H9 (cell line): ENCODE results near the gene WFDC10A. TPM values are rescaled to one million over a fixed set of nuclear protein-coding genes. Genes with fewer than 3 reads are reported as not detected.
"Not testable (repeated sequence)": the region's sequence is repeated elsewhere in the genome, so short reads cannot be mapped to it uniquely, and the experiment has no call there.

Source experiments
- DNase-seq: peaks from one replicate; pipeline ENCODE4 v3.0.0-alpha.2; 2017
- H2AFZ ChIP-seq: one replicate; pipeline ENCODE4 v1.6.1; 2013; ENCODE audit warnings: mild to moderate bottlenecking, low read length, control low read depth, moderate library complexity
- H2AK5ac ChIP-seq: 2 replicates; pipeline ENCODE4 v1.6.1; 2013; ENCODE audit warnings: low read length, control low read depth, mixed read lengths; ENCODE audit not compliant: insufficient read length
- H2BK120ac ChIP-seq: one replicate; pipeline ENCODE4 v1.6.1; 2013; ENCODE audit warnings: low read depth, mild to moderate bottlenecking, low read length, control low read depth, inconsistent platforms; ENCODE audit not compliant: poor library complexity, severe bottlenecking
- H2BK12ac ChIP-seq: 2 replicates; pipeline ENCODE4 v1.6.1; 2013; ENCODE audit warnings: low read length, control low read depth, mixed read lengths, low read depth; ENCODE audit not compliant: insufficient read length
- H2BK15ac ChIP-seq: 2 replicates; pipeline ENCODE4 v1.6.1; 2013; ENCODE audit warnings: low read depth, low read length, control low read depth
- H2BK20ac ChIP-seq: one replicate; pipeline ENCODE4 v1.6.1; 2013; ENCODE audit warnings: low read depth, mild to moderate bottlenecking, low read length, control low read depth, inconsistent platforms; ENCODE audit not compliant: poor library complexity, severe bottlenecking
- H2BK5ac ChIP-seq: 2 replicates; pipeline ENCODE4 v1.6.1; 2013; ENCODE audit warnings: low read length, control low read depth, mixed read lengths; ENCODE audit not compliant: insufficient read length
- H3K14ac ChIP-seq: 2 replicates; pipeline ENCODE4 v1.6.1; 2013; ENCODE audit warnings: low read length, control low read depth; ENCODE audit not compliant: insufficient read depth
- H3K18ac ChIP-seq: 2 replicates; pipeline ENCODE4 v1.6.1; 2013; ENCODE audit warnings: low read depth, mild to moderate bottlenecking, mixed read lengths, low read length, control low read depth; ENCODE audit not compliant: insufficient read length
- H3K23ac ChIP-seq: 2 replicates; pipeline ENCODE4 v1.6.1; 2013; ENCODE audit warnings: low read length, control low read depth, mixed read lengths, low read depth; ENCODE audit not compliant: insufficient read length
- H3K23me2 ChIP-seq: 2 replicates; pipeline ENCODE4 v1.6.1; 2013; ENCODE audit warnings: low read depth, mild to moderate bottlenecking, mixed read lengths, low read length, control low read depth; ENCODE audit not compliant: insufficient read length, poor library complexity, severe bottlenecking
- H3K27ac ChIP-seq: 2 replicates; pipeline ENCODE4 v1.5.1; 2013; ENCODE audit warnings: low read length, control low read depth, mixed read lengths, low read depth; ENCODE audit not compliant: insufficient read length
- H3K27me3 ChIP-seq: 2 replicates; pipeline ENCODE4 v1.6.1; 2013; ENCODE audit warnings: low read length, control low read depth, inconsistent platforms; ENCODE audit not compliant: insufficient read depth
- H3K4ac ChIP-seq: 2 replicates; pipeline ENCODE4 v1.6.1; 2013; ENCODE audit warnings: low read depth, mild to moderate bottlenecking, control low read depth, inconsistent platforms, low read length, moderate library complexity
- H3K4me1 ChIP-seq: 2 replicates; pipeline ENCODE4 v1.6.1; 2013; ENCODE audit warnings: low read length, control low read depth, inconsistent platforms; ENCODE audit not compliant: insufficient read depth
- H3K4me2 ChIP-seq: 2 replicates; pipeline ENCODE4 v1.6.1; 2013; ENCODE audit warnings: low read length, control low read depth, mixed read lengths; ENCODE audit not compliant: insufficient read length, insufficient read depth
- H3K56ac ChIP-seq: 2 replicates; pipeline ENCODE4 v1.6.1; 2013; ENCODE audit warnings: low read depth, mild to moderate bottlenecking, mixed read lengths, low read length, control low read depth; ENCODE audit not compliant: insufficient read length
- H3K79me1 ChIP-seq: 2 replicates; pipeline ENCODE4 v1.6.1; 2013; ENCODE audit warnings: low read depth, mild to moderate bottlenecking, moderate library complexity, low read length, control low read depth, inconsistent platforms; ENCODE audit not compliant: insufficient read depth, poor library complexity, severe bottlenecking
- H3K79me2 ChIP-seq: 2 replicates; pipeline ENCODE4 v1.6.1; 2013; ENCODE audit warnings: low read length, control low read depth, inconsistent platforms; ENCODE audit not compliant: insufficient read depth
- H3K9ac ChIP-seq: 2 replicates; pipeline ENCODE4 v1.6.1; 2013; ENCODE audit warnings: low read length, control low read depth, mixed read lengths; ENCODE audit not compliant: insufficient read length; ENCODE audit errors: extremely low read depth
- H3K9me3 ChIP-seq: one replicate; pipeline ENCODE4 v1.6.1; 2013; ENCODE audit warnings: low read depth, low read length, inconsistent platforms; ENCODE audit not compliant: control insufficient read depth
- H3T11ph ChIP-seq: one replicate; pipeline ENCODE4 v1.6.1; 2013; ENCODE audit warnings: mild to moderate bottlenecking, low read length, control low read depth, inconsistent platforms
- H4K20me1 ChIP-seq: one replicate; pipeline ENCODE4 v1.6.1; 2013; ENCODE audit not compliant: control insufficient read depth, insufficient read length, insufficient read depth
- H4K5ac ChIP-seq: 2 replicates; pipeline ENCODE4 v1.6.1; 2013; ENCODE audit warnings: low read depth, mild to moderate bottlenecking, mixed read lengths, low read length, control low read depth; ENCODE audit not compliant: insufficient read length
- H4K8ac ChIP-seq: replicated peaks from 2 replicates; pipeline ENCODE4 v1.6.1; 2013; ENCODE audit warnings: low read length, control low read depth, mixed read lengths, low read depth; ENCODE audit not compliant: insufficient read length
- H4K91ac ChIP-seq: 2 replicates; pipeline ENCODE4 v1.6.1; 2013; ENCODE audit warnings: low read depth, mild to moderate bottlenecking, moderate library complexity, mixed read lengths, low read length, control low read depth; ENCODE audit not compliant: insufficient read length
- H3K27ac Mint-ChIP-seq, 3 experiments: 2 replicates in 2 of 3; 3 replicates in 1 of 3; pipeline ENCODE4 v1.8.0; 2020 to 2021; ENCODE audit warnings: mixed read lengths in 3 of 3, mild to moderate bottlenecking in 1 of 3, moderate library complexity in 1 of 3
- H3K27me3 Mint-ChIP-seq: 2 replicates; pipeline ENCODE4 v1.8.0; 2021; ENCODE audit warnings: low read depth, mild to moderate bottlenecking, moderate library complexity, mixed read lengths
- H3K36me3 Mint-ChIP-seq, 3 experiments: 2 replicates in 2 of 3; 3 replicates in 1 of 3; pipeline ENCODE4 v1.8.0; 2020 to 2021; ENCODE audit warnings: low read depth in 3 of 3, mixed read lengths in 3 of 3; ENCODE audit not compliant: insufficient read depth in 1 of 3
- H3K4me1 Mint-ChIP-seq, 2 experiments: 2 replicates each; pipeline ENCODE4 v1.8.0; 2020; ENCODE audit warnings: mixed read lengths in 2 of 2
- H3K4me3 Mint-ChIP-seq, 2 experiments: 2 replicates in 1 of 2; 3 replicates in 1 of 2; pipeline ENCODE4 v1.8.0; 2020 to 2021; ENCODE audit warnings: mild to moderate bottlenecking in 2 of 2, mixed read lengths in 2 of 2, moderate library complexity in 1 of 2
- H3K9me3 Mint-ChIP-seq, 2 experiments: 2 replicates in 1 of 2; 3 replicates in 1 of 2; pipeline ENCODE4 v1.8.0; 2020; ENCODE audit warnings: mild to moderate bottlenecking in 2 of 2, mixed read lengths in 2 of 2, moderate library complexity in 1 of 2
- WGBS: extraction: QIAGEN DNeasy Blood & Tissue Kit; methylation state at CpG from one replicate; pipeline ENCODE4 v1.1.7; 2013; ENCODE audit warnings: missing lambda C conversion rate, low lambda C conversion rate, mixed read lengths; ENCODE audit not compliant: insufficient read length; ENCODE audit errors: extremely low coverage; 5-methylcytosine and 5-hydroxymethylcytosine counted together
- total RNA-seq: library from RNA; stranded (reverse); gene quantifications from 2 replicates; pipeline ENCODE4 v1.2.1, GENCODE V29; 2021

WFDC10A gene
- total RNA-seq, 1 experiment from 2014 or later = not detected

- H3K36me3 Mint-ChIP-seq, H3K14ac ChIP-seq, H3K9me3 ChIP-seq, H3K79me2 ChIP-seq, H3K79me1 ChIP-seq, DNase-seq, H4K91ac ChIP-seq, H3K9ac ChIP-seq, H2BK5ac ChIP-seq, H2BK12ac ChIP-seq, H4K20me1 ChIP-seq, H3K27ac Mint-ChIP-seq, H3K27ac ChIP-seq, H3K4me3 Mint-ChIP-seq, H3K56ac ChIP-seq, H2BK15ac ChIP-seq, H4K8ac ChIP-seq, H3T11ph ChIP-seq, H2AK5ac ChIP-seq, H2BK20ac ChIP-seq, H3K23me2 ChIP-seq, H3K18ac ChIP-seq, H3K4me1 ChIP-seq, H4K5ac ChIP-seq, H3K4ac ChIP-seq, H2BK120ac ChIP-seq, H3K4me2 ChIP-seq, H3K27me3 Mint-ChIP-seq, H2AFZ ChIP-seq, H3K23ac ChIP-seq, H3K27me3 ChIP-seq: not testable (repeated sequence)
- WGBS = no CpG with 5 or more reads among the region's 28 CpGs
- Mint-ChIP-seq H3K9me3 (peaks cover 11 to 16% of the 10 kb centered on the region in 2 experiments; a peak in 4 of 5 replicates), H3K4me1 (peaks cover 10% of the 10 kb centered on the region in 2 experiments)
These were observed 16.3 kb downstream of the WFDC10A start for GRCh38 chr20:45645869-45646268.
